ENCODE results near the gene ALX4.

The ALX4 gene

DNA sequence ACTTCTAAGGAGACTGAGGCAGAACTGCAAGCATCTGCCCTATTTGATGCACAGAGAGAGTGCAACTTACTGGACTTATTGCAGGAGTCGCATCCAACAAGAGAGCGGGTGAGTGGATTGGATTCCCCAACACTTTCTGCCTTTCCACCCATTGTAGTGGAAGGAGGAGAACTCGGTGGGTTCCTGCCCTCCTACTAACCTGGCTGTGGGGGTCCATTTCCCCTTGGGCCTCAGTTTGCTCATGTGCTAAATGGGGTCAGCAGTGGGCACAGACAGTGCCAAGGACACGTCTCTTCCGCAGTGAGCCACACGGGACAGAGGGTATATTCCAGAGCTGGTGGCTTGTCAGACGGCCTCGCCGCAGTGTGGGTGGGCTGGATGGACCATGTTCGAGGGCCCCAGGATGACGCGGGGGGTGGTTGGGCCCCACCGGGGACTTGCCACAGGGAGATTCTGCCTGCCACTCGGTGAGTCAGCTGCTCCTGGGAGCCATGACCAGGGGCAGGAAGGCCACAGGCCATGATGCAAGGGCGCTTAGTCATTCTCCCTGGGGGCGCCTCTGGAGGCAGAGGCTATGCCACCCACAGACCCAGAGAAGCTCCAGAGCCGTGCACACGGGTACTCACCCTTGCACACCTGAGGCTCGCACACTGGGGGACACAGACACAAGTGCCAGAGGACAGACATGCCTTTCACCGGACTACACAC is 8.2 kb downstream of the ALX4 start:
- no peak overlapping the region for H3K27ac ChIP-seq (ENCODE audit: insufficient read depth, low read depth, low read length, poor library complexity, severe bottlenecking)
- H3K9me3 ChIP-seq (ENCODE audit: control insufficient read depth, low read length): no peaks in the 10 kb centered on the region
- H3K36me3 ChIP-seq (ENCODE audit: control insufficient read depth, insufficient read depth, low read length): no peaks in the 10 kb centered on the region
- no peak overlapping the region for H3K4me3 ChIP-seq (ENCODE audit: insufficient read depth, low read depth, low read length)
- WGBS, 2 experiments: 87 to 88% methylated on average over 20 of the region's 20 CpGs
- peaks cover 73% of the 10 kb centered on the region for H3K27me3 ChIP-seq (ENCODE audit: control insufficient read depth, insufficient read depth, low read length, poor library complexity, severe bottlenecking)
- H3K4me1 ChIP-seq (ENCODE audit: control insufficient read depth, insufficient read depth, low read length): peaks cover 19% of the 10 kb centered on the region

DNA sequence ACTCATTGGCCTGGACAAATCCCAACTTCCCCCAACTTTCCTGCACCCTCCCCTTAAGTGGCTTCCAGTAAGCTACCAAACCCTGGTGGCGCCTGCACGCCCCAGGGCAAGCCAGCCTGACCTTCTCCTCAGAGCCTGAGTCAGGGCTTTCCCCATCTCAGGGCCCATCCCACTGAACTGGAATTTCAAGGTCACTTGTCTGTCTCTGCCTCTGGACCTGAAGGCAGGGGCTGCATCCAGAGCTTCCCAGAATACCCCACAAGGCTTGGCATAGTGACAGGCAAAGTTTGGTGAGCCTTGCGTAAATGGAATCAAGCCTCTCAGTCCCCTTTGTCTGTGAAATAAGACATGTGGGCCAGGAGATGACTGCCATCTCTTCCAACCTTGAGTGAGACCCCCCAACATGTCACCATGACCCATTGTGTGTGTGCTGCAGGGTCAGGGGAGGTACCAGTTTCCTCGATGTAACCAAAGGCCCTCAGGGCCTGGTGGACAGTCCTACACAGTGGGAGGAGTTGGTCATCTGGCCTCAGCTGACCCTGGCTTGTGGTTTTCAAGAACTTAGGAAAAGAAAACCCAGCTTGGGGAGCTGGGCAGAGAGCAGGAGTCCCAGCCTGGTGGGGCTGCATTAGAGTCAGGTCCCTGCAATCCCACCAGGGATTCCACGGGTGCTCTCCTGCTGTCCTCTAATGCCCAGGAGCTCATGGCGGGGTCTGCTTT is 8.9 kb downstream of the ALX4 start:
- Histone ChIP-seq H3K27me3 (ENCODE audit: control insufficient read depth, insufficient read depth, low read length, poor library complexity, severe bottlenecking) (peaks cover 66% of the 10 kb centered on the region), H3K36me3 (ENCODE audit: control insufficient read depth, insufficient read depth, low read length) (no peaks in the 10 kb centered on the region), H3K4me3 (ENCODE audit: insufficient read depth, low read depth, low read length) (no peak overlapping the region), H3K27ac (ENCODE audit: insufficient read depth, low read depth, low read length, poor library complexity, severe bottlenecking) (no peak overlapping the region), H3K4me1 (ENCODE audit: control insufficient read depth, insufficient read depth, low read length) (peaks cover 18% of the 10 kb centered on the region), H3K9me3 (ENCODE audit: control insufficient read depth, low read length) (no peaks in the 10 kb centered on the region)
- WGBS, 2 experiments: 89 to 90% methylated on average over 6 of the region's 6 CpGs

DNA sequence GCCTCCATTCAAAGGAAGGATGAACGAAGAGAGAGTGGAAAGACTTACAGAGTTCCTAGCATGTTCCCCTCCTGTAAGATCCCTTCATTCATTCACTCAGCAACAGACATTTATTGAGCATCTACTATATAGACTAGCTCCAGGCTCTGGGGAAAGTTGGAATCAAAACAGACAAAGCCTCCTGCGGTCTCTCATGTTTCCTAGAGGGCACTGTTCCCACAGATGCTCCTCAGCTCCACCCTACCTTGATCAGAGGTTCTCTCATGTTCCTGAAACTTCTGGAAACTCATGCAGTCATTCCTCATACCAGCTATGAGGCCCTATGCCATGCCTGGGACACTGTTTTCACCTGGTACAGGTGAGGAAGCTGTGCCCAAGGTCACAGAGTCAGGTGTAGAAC is 11.1 kb downstream of the ALX4 start:
- H3K36me3 ChIP-seq (ENCODE audit: control insufficient read depth, insufficient read depth, low read length): no peaks in the 10 kb centered on the region
- no peak overlapping the region for H3K4me3 ChIP-seq (ENCODE audit: insufficient read depth, low read depth, low read length)
- H3K4me1 ChIP-seq (ENCODE audit: control insufficient read depth, insufficient read depth, low read length): no peaks in the 10 kb centered on the region
- peaks cover 45% of the 10 kb centered on the region for H3K27me3 ChIP-seq (ENCODE audit: control insufficient read depth, insufficient read depth, low read length, poor library complexity, severe bottlenecking)
- no peaks in the 10 kb centered on the region for H3K9me3 ChIP-seq (ENCODE audit: control insufficient read depth, low read length)
- no peak overlapping the region for H3K27ac ChIP-seq (ENCODE audit: insufficient read depth, low read depth, low read length, poor library complexity, severe bottlenecking)
- WGBS, 2 experiments: 73 to 80% methylated on average over 2 of the region's 2 CpGs

DNA sequence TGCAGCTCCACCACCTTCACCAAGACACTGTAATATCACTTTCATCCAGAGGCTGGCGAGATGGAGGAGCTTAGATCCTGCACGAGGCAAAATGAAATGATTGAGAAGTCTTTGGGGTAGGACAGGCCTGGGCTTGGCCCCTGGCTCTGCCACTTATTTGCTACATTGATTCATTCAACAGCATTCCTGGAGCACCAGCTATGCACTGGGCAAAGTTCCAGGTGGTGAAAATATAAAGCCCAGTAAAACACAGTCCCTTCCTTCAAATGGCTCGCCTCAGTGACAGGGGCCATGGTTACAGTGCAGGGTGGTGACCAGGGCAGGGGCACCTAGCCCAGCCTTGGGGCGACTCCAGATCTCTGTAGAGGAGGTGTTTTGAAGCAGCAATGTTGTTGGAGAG is 19.7 kb downstream of the ALX4 start:
- H3K4me3 ChIP-seq (ENCODE audit: insufficient read depth, low read depth, low read length): no peak overlapping the region
- WGBS, 2 experiments: 87 to 93% methylated on average over 4 of the region's 4 CpGs
- H3K9me3 ChIP-seq (ENCODE audit: control insufficient read depth, low read length): no peaks in the 10 kb centered on the region
- H3K27ac ChIP-seq (ENCODE audit: insufficient read depth, low read depth, low read length, poor library complexity, severe bottlenecking): no peak overlapping the region
- H3K4me1 ChIP-seq (ENCODE audit: control insufficient read depth, insufficient read depth, low read length): peaks cover 4% of the 10 kb centered on the region
- no peaks in the 10 kb centered on the region for H3K27me3 ChIP-seq (ENCODE audit: control insufficient read depth, insufficient read depth, low read length, poor library complexity, severe bottlenecking)
- H3K36me3 ChIP-seq (ENCODE audit: control insufficient read depth, insufficient read depth, low read length): no peaks in the 10 kb centered on the region

DNA sequence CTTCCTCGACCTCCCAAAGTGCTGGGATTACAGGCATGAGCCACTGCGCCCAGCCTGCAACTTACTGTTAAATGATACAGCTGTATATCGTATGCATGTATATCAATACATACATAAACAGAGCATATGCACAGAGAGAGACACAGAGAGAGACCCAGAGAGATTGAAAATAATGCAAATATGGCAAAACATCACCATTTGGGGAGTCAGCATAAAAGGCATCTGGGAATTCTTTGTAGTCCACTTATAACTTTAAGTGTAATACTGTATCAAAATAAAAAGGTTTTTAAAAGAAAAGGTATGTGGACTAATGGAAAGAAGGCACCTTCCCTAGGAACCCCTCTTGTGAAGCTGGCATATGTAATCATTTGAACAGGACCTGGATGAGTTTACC is 21.8 kb downstream of the ALX4 start:
- Histone ChIP-seq H3K27me3 (ENCODE audit: control insufficient read depth, insufficient read depth, low read length, poor library complexity, severe bottlenecking) (no peaks in the 10 kb centered on the region), H3K27ac (ENCODE audit: insufficient read depth, low read depth, low read length, poor library complexity, severe bottlenecking) (no peak overlapping the region), H3K4me3 (ENCODE audit: insufficient read depth, low read depth, low read length) (no peak overlapping the region), H3K4me1 (ENCODE audit: control insufficient read depth, insufficient read depth, low read length) (peaks cover 4% of the 10 kb centered on the region), H3K9me3 (ENCODE audit: control insufficient read depth, low read length) (no peaks in the 10 kb centered on the region), H3K36me3 (ENCODE audit: control insufficient read depth, insufficient read depth, low read length) (no peaks in the 10 kb centered on the region)
- 95 to 98% methylated on average over 3 of the region's 3 CpGs for WGBS, 2 experiments

DNA sequence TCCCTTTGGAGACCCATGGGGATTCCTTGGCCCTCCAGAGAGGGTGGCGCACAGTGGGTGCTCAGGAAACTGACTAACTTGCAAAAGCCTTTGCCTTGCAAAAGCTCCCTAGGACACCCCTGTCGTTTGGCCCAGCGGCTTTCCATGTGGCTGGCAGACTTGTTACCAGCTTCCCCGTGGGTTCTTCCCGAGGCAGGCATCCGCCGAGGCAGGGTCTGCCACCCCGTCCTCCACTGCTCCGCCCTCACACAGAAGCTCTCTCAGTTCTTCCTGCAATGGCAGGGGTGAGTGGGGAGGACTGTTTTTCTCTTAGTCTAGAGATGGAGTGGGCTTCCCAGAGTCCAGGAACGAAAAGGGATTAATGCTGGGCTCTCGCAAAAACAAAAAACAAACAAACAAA is 23.0 kb downstream of the ALX4 start:
- no peak overlapping the region for H3K27ac ChIP-seq (ENCODE audit: insufficient read depth, low read depth, low read length, poor library complexity, severe bottlenecking)
- no peaks in the 10 kb centered on the region for H3K9me3 ChIP-seq (ENCODE audit: control insufficient read depth, low read length)
- H3K4me1 ChIP-seq (ENCODE audit: control insufficient read depth, insufficient read depth, low read length): peaks cover 4% of the 10 kb centered on the region
- H3K4me3 ChIP-seq (ENCODE audit: insufficient read depth, low read depth, low read length): no peak overlapping the region
- WGBS, 2 experiments: 78 to 82% methylated on average over 10 to 11 of the region's 11 CpGs
- no peaks in the 10 kb centered on the region for H3K27me3 ChIP-seq (ENCODE audit: control insufficient read depth, insufficient read depth, low read length, poor library complexity, severe bottlenecking)
- H3K36me3 ChIP-seq (ENCODE audit: control insufficient read depth, insufficient read depth, low read length): no peaks in the 10 kb centered on the region

DNA sequence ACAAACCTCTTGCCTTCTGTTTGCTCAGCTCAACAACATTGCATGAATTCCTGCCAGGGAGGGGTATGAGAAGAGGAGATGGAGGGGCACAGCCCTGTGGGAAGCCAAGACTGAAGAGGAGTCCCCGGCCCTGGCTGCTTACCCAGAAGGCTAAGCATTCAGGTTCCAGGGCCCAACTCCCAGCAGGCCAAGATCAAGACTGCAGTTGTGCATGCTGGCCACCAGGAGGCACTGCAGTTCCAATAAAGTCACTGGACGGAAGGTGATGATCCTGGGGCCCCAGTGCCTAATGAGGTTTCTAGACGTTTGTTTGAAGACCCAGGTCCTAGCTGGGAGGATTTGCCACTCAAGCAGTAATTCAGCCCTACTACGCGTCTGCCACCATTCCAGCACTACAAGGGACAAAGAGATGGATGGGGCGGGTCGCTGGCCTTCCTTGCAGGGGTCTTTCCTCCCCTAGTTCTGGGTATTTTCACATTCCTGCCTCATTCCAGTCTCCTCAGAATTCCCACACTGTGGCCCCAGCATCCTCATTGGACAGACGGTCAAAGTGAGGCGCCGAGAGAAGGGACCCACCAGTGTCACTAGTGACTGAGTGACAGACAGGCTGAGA is 23.6 kb downstream of the ALX4 start:
- H3K4me1 ChIP-seq (ENCODE audit: control insufficient read depth, insufficient read depth, low read length): peaks cover 4% of the 10 kb centered on the region
- WGBS, 2 experiments: 56 to 59% methylated on average over 10 of the region's 10 CpGs
- no peak overlapping the region for H3K4me3 ChIP-seq (ENCODE audit: insufficient read depth, low read depth, low read length)
- no peak overlapping the region for H3K27ac ChIP-seq (ENCODE audit: insufficient read depth, low read depth, low read length, poor library complexity, severe bottlenecking)
- no peaks in the 10 kb centered on the region for H3K27me3 ChIP-seq (ENCODE audit: control insufficient read depth, insufficient read depth, low read length, poor library complexity, severe bottlenecking)
- H3K9me3 ChIP-seq (ENCODE audit: control insufficient read depth, low read length): no peaks in the 10 kb centered on the region
- no peaks in the 10 kb centered on the region for H3K36me3 ChIP-seq (ENCODE audit: control insufficient read depth, insufficient read depth, low read length)

DNA sequence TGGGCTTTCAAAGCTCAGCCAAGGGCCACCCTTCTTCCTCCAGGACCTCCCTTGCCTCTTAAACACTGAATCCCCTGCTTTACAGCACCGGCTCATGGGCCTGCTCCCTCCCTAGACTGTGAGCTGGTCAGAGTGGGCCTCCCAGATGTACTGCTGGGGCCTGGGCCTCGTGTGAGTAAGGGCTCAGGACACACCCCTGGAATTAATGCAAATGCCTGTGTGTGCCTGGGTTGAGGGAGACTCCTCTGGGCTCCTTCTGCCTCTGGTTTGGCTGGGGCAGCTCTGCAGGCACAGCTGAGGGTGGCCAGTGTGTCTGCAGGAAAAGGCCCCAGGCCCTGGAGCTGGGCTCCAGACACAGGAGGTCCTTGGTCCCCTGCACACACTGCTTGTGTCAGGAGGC is 24.2 kb downstream of the ALX4 start:
- Histone ChIP-seq H3K36me3 (ENCODE audit: control insufficient read depth, insufficient read depth, low read length) (no peaks in the 10 kb centered on the region), H3K4me1 (ENCODE audit: control insufficient read depth, insufficient read depth, low read length) (peaks cover 4% of the 10 kb centered on the region), H3K4me3 (ENCODE audit: insufficient read depth, low read depth, low read length) (no peak overlapping the region), H3K27ac (ENCODE audit: insufficient read depth, low read depth, low read length, poor library complexity, severe bottlenecking) (no peak overlapping the region), H3K9me3 (ENCODE audit: control insufficient read depth, low read length) (no peaks in the 10 kb centered on the region), H3K27me3 (ENCODE audit: control insufficient read depth, insufficient read depth, low read length, poor library complexity, severe bottlenecking) (no peaks in the 10 kb centered on the region)
- 48% methylated on average over 2 of the region's 2 CpGs for WGBS, 2 experiments

DNA sequence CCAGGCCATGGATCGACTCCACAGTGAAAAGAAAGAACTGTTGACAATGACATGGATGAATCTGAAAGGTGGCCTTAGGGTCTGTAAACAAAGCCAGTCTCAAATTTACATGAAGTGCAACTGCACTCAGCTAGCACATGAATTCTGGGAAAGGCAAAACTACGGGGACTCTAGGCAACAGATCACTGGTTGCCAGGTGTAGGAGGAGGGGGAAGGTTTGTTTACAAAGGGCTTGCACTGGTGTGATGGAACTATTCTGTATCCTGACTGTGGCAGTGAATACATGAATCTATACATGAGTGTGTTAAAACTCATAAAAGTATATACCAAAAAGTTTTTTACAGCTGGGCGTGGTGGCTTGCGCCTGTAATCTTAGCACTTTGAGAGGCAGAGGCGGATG is 27.3 kb downstream of the ALX4 start:
- Histone ChIP-seq H3K27ac (ENCODE audit: insufficient read depth, low read depth, low read length, poor library complexity, severe bottlenecking) (no peak overlapping the region), H3K36me3 (ENCODE audit: control insufficient read depth, insufficient read depth, low read length) (no peaks in the 10 kb centered on the region), H3K4me3 (ENCODE audit: insufficient read depth, low read depth, low read length) (no peak overlapping the region), H3K4me1 (ENCODE audit: control insufficient read depth, insufficient read depth, low read length) (peaks cover 4% of the 10 kb centered on the region), H3K27me3 (ENCODE audit: control insufficient read depth, insufficient read depth, low read length, poor library complexity, severe bottlenecking) (no peaks in the 10 kb centered on the region), H3K9me3 (ENCODE audit: control insufficient read depth, low read length) (no peaks in the 10 kb centered on the region)
- WGBS, 2 experiments: 95% methylated on average over 5 of the region's 5 CpGs

DNA sequence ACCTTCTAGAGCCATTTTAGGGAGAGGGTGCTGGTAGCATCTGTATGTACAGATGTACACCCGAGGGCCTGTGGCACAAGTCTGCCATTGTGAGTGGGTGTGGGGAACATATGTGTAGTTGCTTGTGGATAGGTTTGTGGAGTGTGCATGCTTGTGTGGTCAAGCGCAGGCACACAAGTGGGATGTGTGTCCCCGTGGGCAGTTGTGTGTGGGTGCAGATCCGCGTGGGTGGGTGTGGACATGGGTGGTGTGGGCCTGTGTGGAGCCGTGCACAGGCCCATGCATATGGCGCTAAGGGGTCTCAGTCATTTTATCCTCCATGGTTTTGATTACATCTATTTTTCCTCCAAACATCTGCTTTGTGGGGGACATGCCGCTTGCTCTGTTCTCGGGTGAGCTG is 28.8 kb downstream of the ALX4 start:
- 85 to 90% methylated on average over 9 of the region's 9 CpGs for WGBS, 2 experiments

More for the DNA sequence above, 28.8 kb downstream of the ALX4 start:
- Histone ChIP-seq H3K27ac (ENCODE audit: insufficient read depth, low read depth, low read length, poor library complexity, severe bottlenecking) (no peak overlapping the region), H3K36me3 (ENCODE audit: control insufficient read depth, insufficient read depth, low read length) (no peaks in the 10 kb centered on the region), H3K4me3 (ENCODE audit: insufficient read depth, low read depth, low read length) (no peak overlapping the region), H3K9me3 (ENCODE audit: control insufficient read depth, low read length) (no peaks in the 10 kb centered on the region), H3K4me1 (ENCODE audit: control insufficient read depth, insufficient read depth, low read length) (peaks cover 4% of the 10 kb centered on the region), H3K27me3 (ENCODE audit: control insufficient read depth, insufficient read depth, low read length, poor library complexity, severe bottlenecking) (no peaks in the 10 kb centered on the region)
